ENCODE results near the gene TNFRSF17.

The TNFRSF17 gene

DNA sequence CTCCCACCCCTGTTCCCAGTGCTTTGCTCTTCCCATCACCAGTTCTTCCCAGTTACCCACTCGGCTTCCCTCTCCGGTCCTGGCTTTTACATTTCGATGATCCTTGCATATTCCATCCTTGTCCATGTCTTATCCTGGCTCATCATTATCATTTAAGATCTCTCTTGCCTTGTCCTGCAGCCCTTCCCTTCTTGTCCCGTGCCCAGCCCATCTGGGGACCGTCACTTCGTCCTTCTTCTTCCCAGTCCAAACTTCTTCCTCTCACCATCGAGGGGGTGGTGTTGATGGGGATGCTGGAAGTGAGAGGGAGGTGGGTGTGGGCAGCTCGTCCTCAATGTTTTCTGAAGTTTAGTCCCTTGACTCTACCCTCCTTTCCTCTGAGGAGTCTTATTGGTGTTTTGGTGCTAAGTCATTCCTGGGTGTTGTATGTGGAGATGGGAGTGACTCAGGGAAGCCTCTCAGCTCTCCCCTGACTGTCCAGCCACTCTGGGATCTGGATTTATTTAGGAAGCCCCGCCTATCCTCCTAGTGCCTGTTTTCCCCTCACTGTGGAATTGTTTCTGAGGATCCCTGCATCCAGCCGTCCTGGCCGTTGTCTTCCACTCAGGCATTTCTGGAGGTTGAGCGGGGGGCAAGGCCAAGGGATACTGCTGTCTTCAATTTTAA lies 12.5 kb downstream of the TNFRSF17 start:
- no peaks in the 10 kb centered on the region for H3K27me3 ChIP-seq (replicated peaks)
- DNase-seq: peak; percentile 56
- in situ Hi-C loops (cut with HindIII; ENCODE audit: low pct_ligation_motif_present, low sequenced_read_pairs): no loop called here
- peaks cover 3% of the 10 kb centered on the region for H3K36me3 ChIP-seq (replicated peaks)
- H3K4me3 ChIP-seq (ENCODE audit: low read depth, low read length): peak overlapping the region; percentile 95
- peak overlapping the region; percentile 1 for H3K27ac ChIP-seq
- TF ChIP-seq, protein P1, sequence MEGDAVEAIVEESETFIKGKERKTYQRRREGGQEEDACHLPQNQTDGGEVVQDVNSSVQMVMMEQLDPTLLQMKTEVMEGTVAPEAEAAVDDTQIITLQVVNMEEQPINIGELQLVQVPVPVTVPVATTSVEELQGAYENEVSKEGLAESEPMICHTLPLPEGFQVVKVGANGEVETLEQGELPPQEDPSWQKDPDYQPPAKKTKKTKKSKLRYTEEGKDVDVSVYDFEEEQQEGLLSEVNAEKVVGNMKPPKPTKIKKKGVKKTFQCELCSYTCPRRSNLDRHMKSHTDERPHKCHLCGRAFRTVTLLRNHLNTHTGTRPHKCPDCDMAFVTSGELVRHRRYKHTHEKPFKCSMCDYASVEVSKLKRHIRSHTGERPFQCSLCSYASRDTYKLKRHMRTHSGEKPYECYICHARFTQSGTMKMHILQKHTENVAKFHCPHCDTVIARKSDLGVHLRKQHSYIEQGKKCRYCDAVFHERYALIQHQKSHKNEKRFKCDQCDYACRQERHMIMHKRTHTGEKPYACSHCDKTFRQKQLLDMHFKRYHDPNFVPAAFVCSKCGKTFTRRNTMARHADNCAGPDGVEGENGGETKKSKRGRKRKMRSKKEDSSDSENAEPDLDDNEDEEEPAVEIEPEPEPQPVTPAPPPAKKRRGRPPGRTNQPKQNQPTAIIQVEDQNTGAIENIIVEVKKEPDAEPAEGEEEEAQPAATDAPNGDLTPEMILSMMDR (IDR thresholded peaks at IDR 0.05; ENCODE audit: low read depth, low read length, missing control alignments): no peak

DNA sequence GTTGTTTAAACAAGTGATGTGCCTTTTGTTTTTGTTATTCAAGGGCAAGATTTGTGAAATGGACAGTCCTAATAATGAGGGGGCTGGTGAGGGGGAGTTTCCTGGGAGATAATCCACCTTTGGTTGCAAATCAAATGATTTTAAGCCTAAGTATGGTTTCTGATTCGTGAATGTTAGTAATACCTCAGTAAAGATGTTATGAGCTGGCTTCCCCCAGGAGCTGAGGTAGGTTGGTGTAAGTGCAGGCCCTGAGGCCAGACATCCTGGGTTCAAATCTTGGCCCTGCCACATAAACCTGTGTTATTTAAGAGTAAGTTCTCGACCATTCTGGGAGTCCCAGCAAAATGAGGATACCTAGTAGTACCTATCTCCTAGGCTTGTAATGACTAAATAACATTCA lies 13.1 kb downstream of the TNFRSF17 start:
- in situ Hi-C loops (cut with HindIII; ENCODE audit: low pct_ligation_motif_present, low sequenced_read_pairs): no loop called here
- no peaks in the 10 kb centered on the region for H3K27me3 ChIP-seq (replicated peaks)
- TF ChIP-seq, protein P1 (IDR thresholded peaks at IDR 0.05; ENCODE audit: low read depth, low read length, missing control alignments): no peak
- no peak overlapping the region for H3K27ac ChIP-seq
- peaks cover 3% of the 10 kb centered on the region for H3K36me3 ChIP-seq (replicated peaks)
- no peak overlapping the region for H3K4me3 ChIP-seq (ENCODE audit: low read depth, low read length)
- no peak for DNase-seq

DNA sequence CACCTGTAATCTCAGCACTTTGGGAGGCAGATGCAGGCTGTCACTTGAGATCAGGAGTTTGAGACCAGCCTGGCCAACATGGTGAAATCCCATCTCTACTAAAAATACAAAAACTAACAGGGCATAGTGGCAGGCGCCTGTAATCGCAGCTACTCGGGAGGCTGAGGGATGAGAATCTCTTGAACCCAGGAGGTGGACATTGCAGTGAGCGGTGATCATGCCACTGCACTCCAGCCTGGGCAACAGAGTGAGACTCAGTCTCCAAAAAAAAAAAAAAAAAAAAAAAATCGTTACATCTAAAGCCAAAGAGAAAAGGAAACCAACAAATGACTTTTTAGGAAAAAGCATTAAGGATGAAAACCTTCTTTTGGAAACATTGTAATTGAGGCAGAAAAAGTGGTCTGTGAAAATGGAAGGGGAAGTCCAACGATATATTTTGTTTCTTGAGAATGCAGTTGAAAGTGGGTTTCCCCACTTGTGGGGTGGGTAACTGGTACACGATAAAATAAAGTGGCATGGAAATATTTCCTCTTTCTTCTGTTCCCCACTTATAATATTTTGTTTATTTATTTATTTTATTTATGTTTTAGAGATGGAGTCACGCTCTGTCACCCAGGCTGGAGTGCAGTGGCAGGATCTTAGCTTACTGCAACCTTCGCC lies 14.1 kb downstream of the TNFRSF17 start:
- DNase-seq: no peak
- TF ChIP-seq, protein P1 (IDR thresholded peaks at IDR 0.05; ENCODE audit: low read depth, low read length, missing control alignments): no peak
- in situ Hi-C loops (cut with HindIII; ENCODE audit: low pct_ligation_motif_present, low sequenced_read_pairs): no loop called here
- Histone ChIP-seq H3K4me3 (ENCODE audit: low read depth, low read length) (no peak overlapping the region), H3K27me3 (replicated peaks) (no peaks in the 10 kb centered on the region), H3K27ac (no peak overlapping the region), H3K36me3 (replicated peaks) (peaks cover 3% of the 10 kb centered on the region)

DNA sequence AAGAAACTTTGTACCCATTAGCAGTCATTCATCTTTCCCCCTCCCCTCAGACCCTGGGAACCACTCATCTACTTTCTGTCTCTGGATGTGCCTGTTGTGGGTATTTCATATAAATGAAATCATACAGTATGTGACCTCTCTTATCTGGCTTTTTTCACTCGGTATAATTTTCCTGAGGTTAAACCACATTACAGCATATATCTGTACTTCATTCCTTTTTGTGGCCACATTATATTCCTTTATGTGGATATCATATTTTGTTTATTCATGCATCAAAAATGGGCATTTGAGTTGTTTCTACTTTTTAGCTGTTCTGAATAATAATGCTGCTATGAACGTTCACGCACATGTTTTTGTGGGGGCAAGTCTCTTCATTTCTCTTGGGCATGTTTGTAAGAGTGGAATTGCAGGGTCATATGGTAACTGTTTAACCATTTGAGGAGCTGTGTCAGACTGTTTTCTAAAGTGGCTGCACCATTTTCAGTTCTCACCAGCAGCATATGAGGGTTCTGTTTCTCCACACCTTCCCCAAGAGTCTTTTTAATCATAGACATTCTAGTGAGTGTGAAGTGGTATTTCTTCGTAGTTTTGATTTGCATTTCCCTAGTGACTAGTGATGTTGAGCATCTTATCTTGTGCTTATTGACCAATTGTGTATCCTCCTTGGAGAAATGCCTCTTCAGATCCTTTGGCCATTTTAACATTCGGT lies 15.3 kb downstream of the TNFRSF17 start:
- TF ChIP-seq, protein P1 (IDR thresholded peaks at IDR 0.05; ENCODE audit: low read depth, low read length, missing control alignments): no peak
- DNase-seq: no peak
- in situ Hi-C loops (cut with HindIII; ENCODE audit: low pct_ligation_motif_present, low sequenced_read_pairs): no loop called here
- Histone ChIP-seq H3K36me3 (replicated peaks) (no peaks in the 10 kb centered on the region), H3K4me3 (ENCODE audit: low read depth, low read length) (no peak overlapping the region), H3K27me3 (replicated peaks) (no peaks in the 10 kb centered on the region), H3K27ac (no peak overlapping the region)

DNA sequence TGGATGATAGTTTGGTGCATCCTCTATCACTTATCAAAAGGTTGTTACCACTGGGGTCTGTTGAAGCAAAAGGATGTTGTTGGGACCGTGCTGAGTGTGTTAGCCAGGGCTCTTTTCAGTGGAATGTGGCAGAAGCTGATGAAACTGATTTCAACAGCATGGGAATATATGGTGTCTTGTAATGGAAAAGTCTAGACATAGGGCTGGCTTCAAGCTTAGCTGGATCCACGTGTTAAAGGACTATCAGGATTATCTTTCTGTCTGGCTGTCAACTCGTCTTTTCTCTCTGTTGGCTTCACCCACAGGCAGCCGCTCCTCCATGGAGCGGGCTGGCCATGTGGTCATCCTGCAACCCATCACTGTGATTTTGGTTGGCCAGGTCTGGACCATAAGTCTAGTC lies 20.2 kb downstream of the TNFRSF17 start:
- H3K27ac ChIP-seq: no peak overlapping the region
- no peak overlapping the region for H3K4me3 ChIP-seq (ENCODE audit: low read depth, low read length)
- no peak for DNase-seq
- H3K27me3 ChIP-seq (replicated peaks): no peaks in the 10 kb centered on the region
- H3K36me3 ChIP-seq (replicated peaks): no peaks in the 10 kb centered on the region
- in situ Hi-C loops (cut with HindIII; ENCODE audit: low pct_ligation_motif_present, low sequenced_read_pairs): no loop called here
- TF ChIP-seq, protein P1 (IDR thresholded peaks at IDR 0.05; ENCODE audit: low read depth, low read length, missing control alignments): no peak
